Keratinocyte (primary cell): ENCODE results near the gene DEXI. TPM values are rescaled to one million over a fixed set of nuclear protein-coding genes. Genes with fewer than 3 reads are reported as not detected.

Experiments used
- DNase-seq: peaks from one replicate; pipeline ENCODE4 v3.0.0-alpha.2; 2011; ENCODE audit warnings: low read depth, missing footprints, low spot score
- FAIRE-seq: peaks from 2 replicates; lab custom pipeline; 2011; peaks lifted over from hg19 to GRCh38; lab: Jason Lieb, UNC
- H2AFZ ChIP-seq: 2 replicates; pipeline ENCODE4 v1.6.0; 2012; ENCODE audit warnings: low read length, control low read depth, inconsistent platforms; ENCODE audit not compliant: control insufficient read depth
- H3K27ac ChIP-seq: 2 replicates; pipeline ENCODE4 v1.5.1; 2011; ENCODE audit warnings: low read length; ENCODE audit not compliant: control insufficient read depth, insufficient read depth
- H3K27me3 ChIP-seq: 3 replicates; pipeline ENCODE4 v1.6.0; 2011; ENCODE audit warnings: low read length; ENCODE audit not compliant: control insufficient read depth, insufficient read depth; ENCODE audit errors: extremely low read depth
- H3K36me3 ChIP-seq, 2 experiments: 2 replicates in 1 of 2; 3 replicates in 1 of 2; pipeline ENCODE4 v1.5.1; 2011; ENCODE audit warnings: low read length in 2 of 2, mild to moderate bottlenecking in 1 of 2; ENCODE audit not compliant: control insufficient read depth in 2 of 2, insufficient read depth in 2 of 2; ENCODE audit errors: extremely low read depth in 1 of 2
- H3K4me1 ChIP-seq: 3 replicates; pipeline ENCODE4 v1.5.1; 2011; ENCODE audit warnings: low read length; ENCODE audit not compliant: control insufficient read depth, insufficient read depth; ENCODE audit errors: extremely low read depth
- H3K4me2 ChIP-seq: 3 replicates; pipeline ENCODE4 v1.6.0; 2011; ENCODE audit warnings: low read depth, low read length; ENCODE audit not compliant: control insufficient read depth, insufficient read depth; ENCODE audit errors: extremely low read depth
- H3K4me3 ChIP-seq, 3 experiments: fragments of 200-600 bp in 1 of 3; sonication (generic) in 1 of 3; 2 replicates in 2 of 3; 3 replicates in 1 of 3; pipeline ENCODE4 v1.5.1; 2011 to 2016; ENCODE audit warnings: low read length in 3 of 3, mild to moderate bottlenecking in 3 of 3, control low read depth in 2 of 3, inconsistent platforms in 1 of 3, low read depth in 1 of 3, mixed read lengths in 1 of 3, mixed run types in 1 of 3, moderate library complexity in 1 of 3; ENCODE audit not compliant: control insufficient read depth in 2 of 3, insufficient read depth in 2 of 3; ENCODE audit errors: extremely low read depth in 1 of 3
- H3K79me2 ChIP-seq: 2 replicates; pipeline ENCODE4 v1.6.0; 2012; ENCODE audit warnings: low read length; ENCODE audit not compliant: control insufficient read depth, insufficient read depth
- H3K9ac ChIP-seq: 3 replicates; pipeline ENCODE4 v1.6.0; 2011; ENCODE audit warnings: low read length; ENCODE audit not compliant: control insufficient read depth, insufficient read depth; ENCODE audit errors: extremely low read depth
- H3K9me1 ChIP-seq: 3 replicates; pipeline ENCODE4 v1.6.0; 2011; ENCODE audit warnings: low read length; ENCODE audit not compliant: control insufficient read depth, insufficient read depth; ENCODE audit errors: extremely low read depth
- H3K9me3 ChIP-seq: 2 replicates; pipeline ENCODE4 v1.5.1; 2012; ENCODE audit warnings: low read depth, low read length; ENCODE audit not compliant: control insufficient read depth
- H4K20me1 ChIP-seq: 3 replicates; pipeline ENCODE4 v1.6.0; 2011; ENCODE audit warnings: low read length; ENCODE audit not compliant: control insufficient read depth, insufficient read depth; ENCODE audit errors: extremely low read depth
- CTCF ChIP-seq, 3 experiments: IDR thresholded peaks in 1 of 3; conservative IDR thresholded peaks in 1 of 3; optimal IDR thresholded peaks in 1 of 3; 2 replicates in 2 of 3; 3 replicates in 1 of 3; pipeline versions ENCODE3 to v1.5.1; 2011; ENCODE audit warnings: low read length in 3 of 3, mild to moderate bottlenecking in 3 of 3, moderate library complexity in 2 of 3, control low read depth in 1 of 3, inconsistent platforms in 1 of 3; ENCODE audit not compliant: insufficient read depth in 2 of 3; ENCODE audit errors: extremely low read depth in 1 of 3
- EZH2 ChIP-seq: IDR thresholded peaks from one replicate; pipeline ENCODE4 v1.6.1; 2012; ENCODE audit warnings: inconsistent platforms, mild to moderate bottlenecking, low read length, moderate library complexity
- dilution Hi-C: fragments of 300-500 bp; cut with MboI; formaldehyde crosslinking; loops from one replicate; pipeline ENCODE4 v1.7.0; 2020; ENCODE audit warnings: low sequenced_read_pairs; ENCODE audit not compliant: extremely low pct_ligation_motif_present
- polyA plus RNA-seq, 5 experiments: library from polyadenylated mRNA; depleted of rRNA in 3 of 5; stranded (reverse) in 3 of 5; stranded (forward) in 1 of 5; unstranded in 1 of 5; fragments of >200 nt; gene quantifications; 1 replicate in 1 of 5; 2 replicates in 3 of 5; 3 replicates in 1 of 5; pipeline versions ENCODE4 v1.2.1 to v1.2.3, GENCODE V29; 2011 to 2012; ENCODE audit warnings: missing spikeins in 2 of 5, low read depth in 1 of 5, low replicate concordance in 1 of 5

DEXI gene
- polyA plus RNA-seq, 1 donor (not counting 4 experiments of a cell fraction or from before 2014, with no cell fraction given): 25.9 TPM

- DNase-seq: no peak
- no peaks in the 10 kb centered on the region for H3K9me3 ChIP-seq
- no peak overlapping the region for H2AFZ ChIP-seq
- no peak for FAIRE-seq
- dilution Hi-C loops: no loop called here
- H3K79me2 ChIP-seq: no peaks in the 10 kb centered on the region
- H3K27me3 ChIP-seq: no peaks in the 10 kb centered on the region
- H3K9me1 ChIP-seq: no peaks in the 10 kb centered on the region
- H3K4me3 ChIP-seq: no peak overlapping the region
- TF ChIP-seq EZH2: no peak
- no peak for TF ChIP-seq CTCF (optimal IDR thresholded peaks at IDR 0.05 in 1 of 3, IDR thresholded peaks at IDR 0.05 in 1 of 3, conservative IDR thresholded peaks at IDR 0.05 in 1 of 3; ENCODE audit: extremely low read depth in 1 of 3, insufficient read depth in 2 of 3, low read length in 3 of 3)
- H4K20me1 ChIP-seq: no peaks in the 10 kb centered on the region
- no peak overlapping the region for H3K9ac ChIP-seq
- H3K4me2 ChIP-seq: no peak overlapping the region
- H3K4me1 ChIP-seq: peaks cover 31% of the 10 kb centered on the region
- H3K36me3 ChIP-seq: peaks cover 7 to 21% of the 10 kb centered on the region in 2 experiments
- H3K27ac ChIP-seq: no peak overlapping the region
Observed at GRCh38 chr16:10989559-10989958, 47.3 kb upstream of the DEXI start.

- no peak for DNase-seq
- H3K27ac ChIP-seq: no peak overlapping the region
Observed at GRCh38 chr16:10988879-10989278, 46.6 kb upstream of the DEXI start.

More at GRCh38 chr16:10988879-10989278, 46.6 kb upstream of the DEXI start:
- Histone ChIP-seq H3K36me3 (peaks cover 3 to 16% of the 10 kb centered on the region in 2 experiments), H3K4me3 (no peak overlapping the region), H3K4me2 (no peak overlapping the region), H4K20me1 (no peaks in the 10 kb centered on the region), H3K9me1 (no peaks in the 10 kb centered on the region), H2AFZ (no peak overlapping the region), H3K79me2 (no peaks in the 10 kb centered on the region), H3K27me3 (no peaks in the 10 kb centered on the region), H3K4me1 (peaks cover 30% of the 10 kb centered on the region), H3K9me3 (no peaks in the 10 kb centered on the region), H3K9ac (no peak overlapping the region)
- dilution Hi-C loops: no loop called here
- FAIRE-seq: no peak
- TF ChIP-seq CTCF (optimal IDR thresholded peaks at IDR 0.05 in 1 of 3, IDR thresholded peaks at IDR 0.05 in 1 of 3, conservative IDR thresholded peaks at IDR 0.05 in 1 of 3; ENCODE audit: extremely low read depth in 1 of 3, insufficient read depth in 2 of 3, low read length in 3 of 3) (no peak), EZH2 (no peak)
